NT2/D1 (cell line): Measurements from ENCODE around the gene CEP89.

ENCODE experiments used
- YY1 ChIP-seq: IDR thresholded peaks from 2 replicates; pipeline ENCODE4 v1.6.1; 2011; ENCODE audit not compliant: insufficient read length, insufficient read depth
- ZNF274 ChIP-seq: IDR thresholded peaks from 2 replicates; pipeline ENCODE4 v1.6.1; 2011; ENCODE audit warnings: mild to moderate bottlenecking, low read depth, low read length

GRCh38 chr19:32868206-32868950, 103.4 kb downstream of the CEP89 start:
- TF ChIP-seq YY1 (no peak), ZNF274 (no peak)
